ENCODE data around the gene OTULIN.

- TF ChIP-seq CTCF (IDR thresholded peaks at IDR 0.05), result no peak
- no peak for TF ChIP-seq POLR2A (IDR thresholded peaks at IDR 0.05)
These were observed 63.5 kb downstream of the OTULIN start for GRCh38 chr5:14727928-14728458.
